ENCODE results near the gene NEAT1.
"Not testable (repeated sequence)": the region's sequence is repeated elsewhere in the genome, so short reads cannot be mapped to it uniquely, and the experiment has no call there.

Gene NEAT1

GRCh38 chr11:65411681-65412070 lies 10.9 kb upstream of the NEAT1 start:
- no peak for DNase-seq

GRCh38 chr11:65412271-65413076 lies 10.1 kb upstream of the NEAT1 start:
- no peak for DNase-seq

GRCh38 chr11:65413077-65413664 lies 9.4 kb upstream of the NEAT1 start:
- DNase-seq = not testable (repeated sequence)

- no peak for DNase-seq
These were observed 7.7 kb upstream of the NEAT1 start for GRCh38 chr11:65414776-65415498.

GRCh38 chr11:65415499-65416340 lies 6.9 kb upstream of the NEAT1 start:
- no peak for DNase-seq

DNA sequence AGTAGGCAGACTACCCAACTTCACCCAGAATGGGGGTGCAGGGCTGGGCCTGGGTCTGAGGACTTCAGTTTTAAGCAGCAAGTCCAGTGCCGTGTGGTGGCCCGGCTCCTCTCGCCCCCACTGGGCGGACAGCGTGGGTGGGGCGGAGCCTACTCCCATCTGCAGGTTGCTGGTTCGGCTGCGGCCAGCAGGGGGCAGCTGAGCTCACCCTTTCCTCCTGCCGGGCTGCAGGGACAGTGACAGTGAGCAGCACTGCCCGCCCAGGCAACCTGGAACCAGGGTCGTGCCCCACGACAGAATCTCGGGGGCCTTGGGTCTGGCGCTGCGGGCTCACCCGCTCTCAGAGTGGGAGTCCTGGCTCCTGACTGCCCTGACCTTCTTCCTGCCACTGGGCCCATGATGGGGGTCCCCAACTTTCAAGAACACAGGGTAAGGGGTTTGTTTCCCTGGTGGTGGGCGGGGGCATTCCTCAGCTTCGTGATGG lies 6.2 kb upstream of the NEAT1 start:
- DNase-seq = peak; percentile 82

GRCh38 chr11:65416841-65417701 lies 5.5 kb upstream of the NEAT1 start:
- DNase-seq = no peak

DNA sequence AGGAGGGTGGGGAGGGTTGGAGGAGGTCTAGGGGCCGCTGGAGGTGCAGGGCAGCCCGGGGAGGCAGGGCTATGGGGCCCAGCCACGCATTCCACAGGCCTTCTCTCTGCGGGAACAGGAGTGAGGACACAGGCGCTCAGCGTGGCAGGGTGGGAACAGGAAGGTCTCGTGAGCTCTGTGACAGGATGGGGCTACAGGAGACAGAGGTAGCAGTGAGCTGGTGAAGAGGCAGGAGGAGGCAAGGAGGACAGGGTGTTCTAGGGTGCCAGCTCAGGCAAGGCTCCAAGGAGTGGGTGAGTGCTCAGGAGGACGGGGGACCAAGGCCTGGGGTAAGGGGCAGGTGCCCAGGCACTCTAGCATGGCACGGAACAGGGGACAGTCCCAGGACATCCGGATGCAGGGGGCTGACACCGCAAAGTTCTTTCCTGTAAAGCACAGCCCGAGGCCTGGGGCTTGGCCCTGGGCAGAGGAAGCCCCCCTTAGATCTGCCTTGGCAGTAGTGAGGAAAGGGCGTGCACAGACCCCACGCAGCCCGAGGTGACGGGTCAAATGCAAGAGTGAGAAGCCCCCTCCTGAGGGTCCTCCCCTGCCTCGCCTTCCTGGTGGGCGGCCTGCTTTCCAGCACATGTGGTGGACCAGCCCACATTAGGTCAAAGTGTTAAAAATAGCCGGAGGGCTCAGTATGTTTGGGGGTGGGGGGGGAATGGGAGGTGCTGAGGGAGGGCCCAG lies 4.7 kb upstream of the NEAT1 start:
- DNase-seq = no peak

DNA sequence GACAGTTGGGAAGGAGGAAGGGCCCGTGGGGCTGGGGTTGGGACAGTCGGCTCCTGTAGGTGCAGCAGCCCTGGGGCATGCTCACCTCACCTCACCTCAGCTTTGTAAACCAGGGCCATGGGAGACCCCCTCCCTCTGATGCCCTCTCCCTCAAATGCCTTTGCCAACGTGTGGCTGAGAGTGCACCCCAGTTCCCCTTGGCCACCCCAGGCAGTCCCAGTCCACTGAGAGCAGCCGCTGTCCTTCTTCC lies 4.2 kb upstream of the NEAT1 start:
- DNase-seq = peak; percentile 54

DNA sequence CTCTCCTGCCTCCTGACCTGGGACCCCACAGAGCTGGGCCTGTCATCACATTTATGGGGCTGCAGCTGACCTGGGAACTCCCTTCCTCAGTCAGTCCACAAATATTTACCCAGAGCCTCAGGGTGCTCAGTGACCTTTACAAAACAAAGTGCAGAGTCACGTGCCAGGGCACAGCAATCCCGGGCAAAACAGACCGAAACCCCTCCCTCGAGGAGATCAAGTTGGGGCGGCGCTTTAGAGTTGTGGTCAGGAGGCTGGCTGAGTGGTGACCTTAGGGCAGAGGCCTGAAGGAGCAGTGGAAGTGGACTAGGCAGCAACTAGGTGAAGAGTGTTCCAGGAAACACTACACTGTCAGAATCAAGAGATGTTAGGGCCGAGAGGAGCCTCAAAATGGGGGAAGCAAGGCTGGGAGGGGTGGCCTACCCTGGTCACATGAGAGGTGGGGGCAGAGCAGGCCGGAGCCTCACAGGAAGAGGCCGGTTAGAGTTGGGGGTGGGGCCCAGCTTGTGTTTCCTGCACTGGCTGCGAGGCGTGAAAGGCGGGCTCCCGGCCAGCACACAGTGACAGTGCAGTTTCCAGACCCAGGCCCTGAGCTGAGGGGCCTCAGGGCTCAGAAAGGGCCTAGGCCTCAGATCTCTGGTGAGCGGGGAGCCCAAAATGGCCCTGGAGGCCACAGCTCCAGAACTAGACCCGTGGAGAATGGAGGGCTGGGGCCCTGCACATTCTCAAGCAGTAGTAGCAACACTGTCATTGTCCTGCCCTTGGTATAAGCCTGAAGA lies 3.7 kb upstream of the NEAT1 start:
- peak; percentile 97 for DNase-seq

GRCh38 chr11:65419460-65419771 lies 3.2 kb upstream of the NEAT1 start:
- peak; percentile 57 for DNase-seq

GRCh38 chr11:65419772-65420481 lies 2.7 kb upstream of the NEAT1 start:
- peak; percentile 56 for DNase-seq

DNA sequence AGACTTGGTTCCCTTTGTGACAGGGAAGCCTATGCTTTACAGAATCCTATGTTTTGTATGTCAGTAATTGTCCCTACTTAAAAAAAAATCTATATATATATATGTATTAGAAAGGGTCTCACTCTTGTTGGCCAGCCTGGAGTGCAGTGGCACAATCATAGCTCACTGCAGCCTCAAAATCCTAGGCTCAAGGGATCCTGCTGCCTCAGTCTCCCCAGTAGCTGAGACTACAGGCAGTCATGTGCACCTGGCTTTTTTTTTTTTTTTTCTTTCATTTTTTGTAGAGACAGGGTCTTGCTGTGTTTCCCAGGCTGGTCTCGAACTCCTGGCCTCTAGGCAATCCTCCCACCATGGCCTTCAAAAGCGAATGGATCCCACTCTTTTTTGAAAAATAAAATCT lies 2.1 kb upstream of the NEAT1 start:
- DNase-seq = no peak

DNA sequence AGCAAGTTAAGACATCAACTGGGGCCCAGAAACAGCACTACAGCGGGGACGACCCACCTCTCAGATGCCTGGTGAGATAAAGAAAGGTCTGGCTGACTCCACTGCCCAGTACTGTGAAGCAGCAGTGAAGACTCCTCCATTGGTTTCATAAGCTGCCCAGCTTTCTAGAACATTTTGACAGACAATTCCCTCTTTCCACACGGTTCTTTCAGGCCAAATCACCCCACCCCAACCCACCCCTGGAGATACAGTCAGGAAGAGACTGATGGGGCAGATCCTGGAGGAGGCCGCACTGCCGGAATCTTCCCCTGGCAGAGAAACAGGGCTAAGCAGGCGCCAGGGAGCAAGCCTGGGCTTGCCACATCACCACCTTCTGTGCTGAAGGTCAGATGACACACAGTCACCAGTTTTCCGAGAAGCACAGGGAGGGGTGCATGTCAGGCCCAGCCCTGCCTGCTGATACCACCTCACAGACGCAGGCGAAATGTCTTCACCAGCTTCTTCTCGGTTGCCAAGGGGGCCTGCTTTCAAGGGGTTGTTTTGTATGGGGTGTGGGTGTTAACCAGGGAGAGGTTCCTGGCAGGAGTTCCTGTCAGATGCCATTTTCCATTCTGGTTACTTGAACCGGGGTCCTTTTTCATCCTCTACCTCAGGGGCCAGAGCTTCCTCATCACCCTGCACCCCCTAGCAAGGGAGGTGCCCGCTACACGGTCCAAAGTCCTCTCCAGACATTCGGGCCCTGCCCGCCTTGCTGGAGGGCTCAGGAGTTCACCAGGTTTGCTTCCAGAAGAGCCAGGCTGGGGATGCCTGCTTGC lies 1.4 kb upstream of the NEAT1 start:
- peak; percentile 90 for DNase-seq

- DNase-seq = peak; percentile 98
These were observed 585 bp upstream of the NEAT1 start for GRCh38 chr11:65421794-65422632.

GRCh38 chr11:65423516-65424204 lies 1.1 kb downstream of the NEAT1 start:
- DNase-seq = no peak
